Measurements from ENCODE around the gene SPAG9.
"Not testable (repeated sequence)": the region's sequence is repeated elsewhere in the genome, so short reads cannot be mapped to it uniquely, and the experiment has no call there.

The SPAG9 gene

DNA sequence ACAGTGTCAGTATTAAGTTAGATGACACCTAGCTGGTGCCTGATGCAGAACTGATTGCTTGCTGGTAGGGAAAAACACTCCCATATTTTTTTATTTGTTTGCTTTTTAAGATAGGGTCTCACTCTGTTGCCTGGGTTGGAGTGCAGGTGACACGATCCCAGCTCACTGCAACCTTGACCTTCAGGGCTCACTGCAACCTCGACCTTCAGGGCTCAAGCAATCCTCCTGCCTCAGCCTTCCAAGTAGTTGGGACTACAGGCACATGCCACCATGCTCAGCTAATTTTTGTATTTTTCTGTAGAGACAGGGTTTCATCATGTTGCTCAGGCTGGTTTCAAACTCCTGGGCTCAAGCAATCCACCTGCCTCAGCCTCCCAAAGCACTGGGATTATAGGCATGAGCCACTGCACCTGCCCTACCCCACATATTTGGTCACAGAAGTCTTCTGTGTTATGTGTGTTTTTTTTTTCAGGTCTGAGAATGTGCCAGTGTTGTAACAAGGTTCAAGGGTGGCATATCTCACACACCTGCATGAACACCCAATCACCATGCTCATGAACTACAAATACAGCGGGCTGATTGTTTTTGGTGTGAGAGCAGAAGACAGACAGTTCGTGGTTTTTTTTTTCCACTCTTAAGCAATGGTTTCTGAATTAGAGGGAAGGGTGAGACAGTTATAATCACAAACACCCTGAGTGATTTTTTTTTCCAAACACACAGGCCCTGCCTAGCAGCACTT is 22.8 kb downstream of the SPAG9 start:
- Histone ChIP-seq H3K27ac (ENCODE audit: low read depth, low read length) (no peak overlapping the region), H3F3A (ENCODE audit: control insufficient read depth, insufficient read depth) (peaks cover 7% of the 10 kb centered on the region; the same call in 1 of the 2 replicates), H3K4me2 (ENCODE audit: low read length) (no peak overlapping the region), H3K9me2 (replicated peaks; ENCODE audit: control insufficient read depth, low read length) (no peaks in the 10 kb centered on the region), H4K20me1 (ENCODE audit: control insufficient read depth, insufficient read depth, low read depth, low read length) (peaks cover 5% of the 10 kb centered on the region; the same call in 1 of the 2 replicates), H3K9me3 (ENCODE audit: control insufficient read depth, insufficient read depth, low read length) (no peaks in the 10 kb centered on the region), H3K4me1 (ENCODE audit: control insufficient read depth, low read length) (0 out of 2 replicates have a peak, but pooled peaks cover 3% of the 10 kb centered on the region), H3K4me3 (ENCODE audit: low read length) (no peak overlapping the region), H3K79me2 (ENCODE audit: control insufficient read depth, low read length) (peaks cover 85% of the 10 kb centered on the region), H3K36me3 (ENCODE audit: control insufficient read depth, low read length) (0 out of 2 replicates have a peak, but pooled peaks cover 4% of the 10 kb centered on the region), H3K27me3 (ENCODE audit: control insufficient read depth, low read length) (no peaks in the 10 kb centered on the region)
- TF ChIP-seq, protein P1, sequence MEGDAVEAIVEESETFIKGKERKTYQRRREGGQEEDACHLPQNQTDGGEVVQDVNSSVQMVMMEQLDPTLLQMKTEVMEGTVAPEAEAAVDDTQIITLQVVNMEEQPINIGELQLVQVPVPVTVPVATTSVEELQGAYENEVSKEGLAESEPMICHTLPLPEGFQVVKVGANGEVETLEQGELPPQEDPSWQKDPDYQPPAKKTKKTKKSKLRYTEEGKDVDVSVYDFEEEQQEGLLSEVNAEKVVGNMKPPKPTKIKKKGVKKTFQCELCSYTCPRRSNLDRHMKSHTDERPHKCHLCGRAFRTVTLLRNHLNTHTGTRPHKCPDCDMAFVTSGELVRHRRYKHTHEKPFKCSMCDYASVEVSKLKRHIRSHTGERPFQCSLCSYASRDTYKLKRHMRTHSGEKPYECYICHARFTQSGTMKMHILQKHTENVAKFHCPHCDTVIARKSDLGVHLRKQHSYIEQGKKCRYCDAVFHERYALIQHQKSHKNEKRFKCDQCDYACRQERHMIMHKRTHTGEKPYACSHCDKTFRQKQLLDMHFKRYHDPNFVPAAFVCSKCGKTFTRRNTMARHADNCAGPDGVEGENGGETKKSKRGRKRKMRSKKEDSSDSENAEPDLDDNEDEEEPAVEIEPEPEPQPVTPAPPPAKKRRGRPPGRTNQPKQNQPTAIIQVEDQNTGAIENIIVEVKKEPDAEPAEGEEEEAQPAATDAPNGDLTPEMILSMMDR (IDR thresholded peaks at IDR 0.05; ENCODE audit: low read depth, low read length, poor library complexity, severe bottlenecking): no peak
- TF ChIP-seq EZH2phosphoT487 (IDR thresholded peaks at IDR 0.05; ENCODE audit: borderline replicate concordance, low read length): no peak

DNA sequence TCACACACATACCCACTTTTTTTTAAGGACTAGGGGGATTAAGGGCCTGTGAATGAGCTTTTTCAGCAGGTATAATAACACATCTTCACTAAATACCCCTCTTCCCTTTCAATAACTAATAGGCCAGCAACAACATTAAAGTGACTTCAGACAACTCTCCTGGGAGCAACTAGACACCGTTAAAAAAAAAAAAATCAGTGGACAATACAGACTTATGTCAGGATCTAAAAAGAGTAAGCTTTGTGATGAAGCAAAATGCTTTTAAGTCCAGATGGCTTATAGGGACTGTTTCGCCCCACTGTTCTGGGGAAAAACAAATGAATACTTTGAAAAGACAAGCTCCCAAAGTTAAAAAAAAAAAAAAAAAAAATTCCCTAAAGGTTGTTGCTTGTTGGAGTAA is 29.0 kb downstream of the SPAG9 start:
- no peaks in the 10 kb centered on the region for H3K27me3 ChIP-seq (ENCODE audit: control insufficient read depth, low read length)
- H3K4me2 ChIP-seq (ENCODE audit: low read length): no peak overlapping the region
- H3K9me2 ChIP-seq (replicated peaks; ENCODE audit: control insufficient read depth, low read length): no peaks in the 10 kb centered on the region
- peaks cover 18% of the 10 kb centered on the region for H3K4me1 ChIP-seq (ENCODE audit: control insufficient read depth, low read length)
- H3K4me3 ChIP-seq (ENCODE audit: low read length): no peak overlapping the region
- no peaks in the 10 kb centered on the region for H4K20me1 ChIP-seq (ENCODE audit: control insufficient read depth, insufficient read depth, low read depth, low read length)
- no peaks in the 10 kb centered on the region for H3K36me3 ChIP-seq (ENCODE audit: control insufficient read depth, low read length)
- H3K9me3 ChIP-seq (ENCODE audit: control insufficient read depth, insufficient read depth, low read length): no peaks in the 10 kb centered on the region
- H3F3A ChIP-seq (ENCODE audit: control insufficient read depth, insufficient read depth): peaks cover 3% of the 10 kb centered on the region; the same call in 1 of the 2 replicates
- H3K27ac ChIP-seq (ENCODE audit: low read depth, low read length): no peak overlapping the region
- TF ChIP-seq, protein P1 (IDR thresholded peaks at IDR 0.05; ENCODE audit: low read depth, low read length, poor library complexity, severe bottlenecking): no peak
- TF ChIP-seq EZH2phosphoT487 (IDR thresholded peaks at IDR 0.05; ENCODE audit: borderline replicate concordance, low read length): no peak
- peaks cover 84% of the 10 kb centered on the region for H3K79me2 ChIP-seq (ENCODE audit: control insufficient read depth, low read length)

DNA sequence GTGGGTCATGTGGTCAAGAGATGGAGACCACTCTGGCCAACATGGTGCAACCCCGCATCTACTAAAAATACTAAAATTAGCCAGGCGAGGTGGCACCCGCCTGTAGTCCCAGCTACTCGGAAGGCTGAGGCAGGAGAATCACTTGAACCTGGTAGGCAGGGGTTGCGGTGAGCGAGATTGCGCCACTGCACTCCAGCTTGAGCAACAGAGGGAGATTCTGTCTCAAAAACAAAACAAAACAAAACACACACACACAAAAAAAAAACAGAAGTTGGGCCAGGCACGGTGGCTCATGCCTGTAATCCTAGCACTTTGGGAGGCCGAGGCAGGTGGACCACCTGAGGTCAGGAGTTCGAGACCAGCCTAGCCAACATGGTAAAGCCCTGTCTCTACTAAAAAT is 31.8 kb downstream of the SPAG9 start:
- not testable (repeated sequence) for H3F3A ChIP-seq (ENCODE audit: control insufficient read depth, insufficient read depth); H3K27ac ChIP-seq (ENCODE audit: low read depth, low read length); H4K20me1 ChIP-seq (ENCODE audit: control insufficient read depth, insufficient read depth, low read depth, low read length); H3K4me3 ChIP-seq (ENCODE audit: low read length); H3K9me3 ChIP-seq (ENCODE audit: control insufficient read depth, insufficient read depth, low read length); H3K36me3 ChIP-seq (ENCODE audit: control insufficient read depth, low read length); H3K9me2 ChIP-seq (replicated peaks; ENCODE audit: control insufficient read depth, low read length); H3K27me3 ChIP-seq (ENCODE audit: control insufficient read depth, low read length)
- H3K4me2 ChIP-seq (ENCODE audit: low read length): 0 out of 2 replicates have a peak overlapping the region, but pooled peaks have one; percentile 10
- H3K79me2 ChIP-seq (ENCODE audit: control insufficient read depth, low read length): peaks cover 82% of the 10 kb centered on the region
- peaks cover 17% of the 10 kb centered on the region for H3K4me1 ChIP-seq (ENCODE audit: control insufficient read depth, low read length)

DNA sequence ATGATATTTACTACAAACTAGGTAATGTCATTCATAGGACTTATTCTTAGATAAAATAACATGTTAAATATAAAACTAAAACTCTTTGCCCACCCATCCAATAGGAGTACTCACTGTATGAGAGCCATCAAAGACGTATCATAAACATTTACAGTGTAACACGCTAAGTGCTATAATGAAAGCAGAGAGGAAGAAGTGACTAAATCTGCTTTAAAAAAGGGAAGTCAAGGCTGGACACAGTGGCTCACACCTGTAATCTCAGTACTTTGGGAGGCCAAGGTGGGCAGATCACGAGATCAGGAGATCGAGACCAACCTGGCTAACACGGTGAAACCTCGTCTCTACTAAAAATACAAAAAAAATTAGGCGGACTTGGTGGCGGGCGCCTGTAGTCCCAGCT is 32.4 kb downstream of the SPAG9 start:
- Histone ChIP-seq H3K9me3 (ENCODE audit: control insufficient read depth, insufficient read depth, low read length) (no peaks in the 10 kb centered on the region), H3K9me2 (replicated peaks; ENCODE audit: control insufficient read depth, low read length) (no peaks in the 10 kb centered on the region), H3K27me3 (ENCODE audit: control insufficient read depth, low read length) (no peaks in the 10 kb centered on the region), H3K4me2 (ENCODE audit: low read length) (peak overlapping the region; percentile 10; the same call in 1 of the 2 replicates), H3K79me2 (ENCODE audit: control insufficient read depth, low read length) (peaks cover 82% of the 10 kb centered on the region), H3K4me3 (ENCODE audit: low read length) (no peak overlapping the region), H3K27ac (ENCODE audit: low read depth, low read length) (no peak overlapping the region), H3K4me1 (ENCODE audit: control insufficient read depth, low read length) (peaks cover 17% of the 10 kb centered on the region), H3F3A (ENCODE audit: control insufficient read depth, insufficient read depth) (no peaks in the 10 kb centered on the region), H4K20me1 (ENCODE audit: control insufficient read depth, insufficient read depth, low read depth, low read length) (no peaks in the 10 kb centered on the region), H3K36me3 (ENCODE audit: control insufficient read depth, low read length) (no peaks in the 10 kb centered on the region)
- TF ChIP-seq EZH2phosphoT487 (IDR thresholded peaks at IDR 0.05; ENCODE audit: borderline replicate concordance, low read length): no peak
- TF ChIP-seq, protein P1 (IDR thresholded peaks at IDR 0.05; ENCODE audit: low read depth, low read length, poor library complexity, severe bottlenecking): no peak
